ENCODE data around the gene CELSR2.

CELSR2 gene

GRCh38 chr1:109319114-109319513 is 69.8 kb downstream of the CELSR2 start:
- Histone ChIP-seq H3K36me3 (ENCODE audit: low read depth) (no peaks in the 10 kb centered on the region), H3K4me3 (ENCODE audit: severe bottlenecking) (no peak overlapping the region), H3K4me1 (ENCODE audit: insufficient read depth, poor library complexity, severe bottlenecking) (no peaks in the 10 kb centered on the region), H3K9me3 (ENCODE audit: severe bottlenecking) (no peaks in the 10 kb centered on the region), H3K27ac (ENCODE audit: poor library complexity, severe bottlenecking) (no peak overlapping the region), H3K27me3 (ENCODE audit: insufficient read depth, poor library complexity, severe bottlenecking) (no peaks in the 10 kb centered on the region)
- no peak for DNase-seq (ENCODE audit: low spot score)
- no peak for ATAC-seq (ENCODE audit: low read depth)
- TF ChIP-seq CTCF (IDR thresholded peaks at IDR 0.05; ENCODE audit: poor library complexity, severe bottlenecking), result no peak

GRCh38 chr1:109322974-109323373 is 73.6 kb downstream of the CELSR2 start:
- Histone ChIP-seq H3K27me3 (ENCODE audit: insufficient read depth, poor library complexity, severe bottlenecking) (no peaks in the 10 kb centered on the region), H3K27ac (ENCODE audit: poor library complexity, severe bottlenecking) (no peak overlapping the region), H3K4me1 (ENCODE audit: insufficient read depth, poor library complexity, severe bottlenecking) (no peaks in the 10 kb centered on the region), H3K9me3 (ENCODE audit: severe bottlenecking) (no peaks in the 10 kb centered on the region), H3K4me3 (ENCODE audit: severe bottlenecking) (no peak overlapping the region), H3K36me3 (ENCODE audit: low read depth) (peaks cover 5% of the 10 kb centered on the region; the same call in 1 of the 2 replicates)
- DNase-seq (ENCODE audit: low spot score) (no peak), ATAC-seq (ENCODE audit: low read depth) (no peak)
- TF ChIP-seq CTCF (IDR thresholded peaks at IDR 0.05; ENCODE audit: poor library complexity, severe bottlenecking), result no peak
